GM10248 (cell line): ENCODE data around the gene ENOX1.

Experiments used
- CTCF ChIA-PET: fragments of 300-600 bp; sonication (Branson Sonifier 250); formaldehyde crosslinking; extraction: SDS; loops from one replicate; lab custom pipeline; 2021; ENCODE audit warnings: antibody characterized with exemption; lab: Yijun Ruan, JAX
- POLR2A ChIA-PET: fragments of 350-650 bp; sonication (Branson Sonifier 250); formaldehyde crosslinking; extraction: SDS; loops from one replicate; lab custom pipeline; 2020; ENCODE audit warnings: antibody characterized with exemption; lab: Yijun Ruan, JAX
- DNase-seq: peaks from one replicate; pipeline ENCODE4 v3.0.0; 2012; ENCODE audit errors: extremely low spot score
- CTCF ChIP-seq: IDR thresholded peaks from 2 replicates; pipeline ENCODE4 v1.5.1; 2012; ENCODE audit warnings: mild to moderate bottlenecking, low read depth; ENCODE audit errors: extremely low read depth, missing control alignments, control extremely low read depth

Gene ENOX1

GRCh38 chr13:43196086-43196621, 590.6 kb downstream of the ENOX1 start:
- no peak for DNase-seq
- ChIA-PET CTCF (no interaction called here), POLR2A (no interaction called here)
- no peak for TF ChIP-seq CTCF

GRCh38 chr13:43195551-43195950, 591.2 kb downstream of the ENOX1 start:
- no peak for DNase-seq
- TF ChIP-seq CTCF = no peak
- CTCF ChIA-PET = interaction anchor here (1.0 kb wide), 1 partner anchor 14 kb away, joined by 3 read pairs; no protein-coding TSS in a partner anchor
- POLR2A ChIA-PET = no interaction called here

- no peak for TF ChIP-seq CTCF
- CTCF ChIA-PET = interaction anchor here (1.0 kb wide), 1 partner anchor 14 kb away, joined by 3 read pairs; no protein-coding TSS in a partner anchor
- POLR2A ChIA-PET = interaction anchor here (0.6 kb wide), 1 partner anchor 164 kb away, joined by 3 read pairs; no protein-coding TSS in a partner anchor
- no peak for DNase-seq
These were observed 591.7 kb downstream of the ENOX1 start for GRCh38 chr13:43195112-43195511.

GRCh38 chr13:43193789-43194420, 592.9 kb downstream of the ENOX1 start:
- CTCF ChIA-PET = interaction anchor here (0.8 to 0.9 kb wide), 2 partner anchors 8 to 209 kb away, joined by 3 to 4 read pairs; no protein-coding TSS in a partner anchor
- no peak for DNase-seq
- POLR2A ChIA-PET = no interaction called here
- no peak for TF ChIP-seq CTCF

- CTCF ChIA-PET = no interaction called here
- DNase-seq = no peak
- TF ChIP-seq CTCF = no peak
- POLR2A ChIA-PET = no interaction called here
These were observed 595.2 kb downstream of the ENOX1 start for GRCh38 chr13:43191546-43191945.

GRCh38 chr13:43185226-43185625, 601.5 kb downstream of the ENOX1 start:
- no peak for DNase-seq
- CTCF ChIA-PET = no interaction called here
- POLR2A ChIA-PET = no interaction called here
- no peak for TF ChIP-seq CTCF
